ENCODE measurements around the gene TBC1D19.

The TBC1D19 gene

GRCh38 chr4:26732356-26732755 is 148.5 kb downstream of the TBC1D19 start:
- no peak for TF ChIP-seq CTCF (IDR thresholded peaks at IDR 0.05; ENCODE audit: low read depth, low read length)
- no peak for DNase-seq (ENCODE audit: extremely low read depth, low read depth)

- TF ChIP-seq CTCF (IDR thresholded peaks at IDR 0.05; ENCODE audit: low read depth, low read length): no peak
- DNase-seq (ENCODE audit: extremely low read depth, low read depth): no peak
Measured at GRCh38 chr4:26736621-26737020, 152.7 kb downstream of the TBC1D19 start.

- TF ChIP-seq CTCF (IDR thresholded peaks at IDR 0.05; ENCODE audit: low read depth, low read length): no peak
- no peak for DNase-seq (ENCODE audit: extremely low read depth, low read depth)
Measured at GRCh38 chr4:26737385-26737784, 153.5 kb downstream of the TBC1D19 start.

- no peak for DNase-seq (ENCODE audit: extremely low read depth, low read depth)
- TF ChIP-seq CTCF (IDR thresholded peaks at IDR 0.05; ENCODE audit: low read depth, low read length): no peak
Measured at GRCh38 chr4:26741491-26741871, 157.6 kb downstream of the TBC1D19 start.

- no peak for TF ChIP-seq CTCF (IDR thresholded peaks at IDR 0.05; ENCODE audit: low read depth, low read length)
- no peak for DNase-seq (ENCODE audit: extremely low read depth, low read depth)
Measured at GRCh38 chr4:26746802-26747213, 162.9 kb downstream of the TBC1D19 start.

GRCh38 chr4:26748811-26749210 is 164.9 kb downstream of the TBC1D19 start:
- no peak for DNase-seq (ENCODE audit: extremely low read depth, low read depth)
- TF ChIP-seq CTCF (IDR thresholded peaks at IDR 0.05; ENCODE audit: low read depth, low read length): no peak

- no peak for TF ChIP-seq CTCF (IDR thresholded peaks at IDR 0.05; ENCODE audit: low read depth, low read length)
- no peak for DNase-seq (ENCODE audit: extremely low read depth, low read depth)
Measured at GRCh38 chr4:26749867-26750266, 166.0 kb downstream of the TBC1D19 start.
